CD4-positive, alpha-beta memory T cell (primary cell): Measurements from ENCODE around the gene POLR3B. TPM values are rescaled to one million over a fixed set of nuclear protein-coding genes. Genes with fewer than 3 reads are reported as not detected.
"Not testable (repeated sequence)": the region's sequence is repeated elsewhere in the genome, so short reads cannot be mapped to it uniquely, and the experiment has no call there.

ENCODE experiments used
- CTCF ChIA-PET: fragments of 350-600 bp; sonication (Branson Sonifier 250); formaldehyde crosslinking; loops from one replicate; lab custom pipeline; 2021; ENCODE audit warnings: inconsistent platforms; ENCODE audit not compliant: partially characterized antibody; lab: Charles Lee
- POLR2A ChIA-PET: fragments of 350-600 bp; sonication (Branson Sonifier 250); formaldehyde crosslinking; loops from one replicate; lab custom pipeline; 2021; ENCODE audit not compliant: partially characterized antibody; lab: Charles Lee
- DNase-seq, 5 donors: peaks; one replicate each; pipeline versions ENCODE4 v3.0.0 to v3.0.0-alpha.2; 2020 to 2022; ENCODE audit warnings: mixed read lengths in 1 of 5
- H3K27ac ChIP-seq: one replicate; pipeline ENCODE4 v1.7.0; 2013; ENCODE audit warnings: low read depth, low read length
- H3K27me3 ChIP-seq: 2 replicates; pipeline ENCODE4 v1.7.0; 2013; ENCODE audit warnings: mild to moderate bottlenecking, low read length, moderate library complexity; ENCODE audit not compliant: insufficient read depth
- H3K36me3 ChIP-seq: 2 replicates; pipeline ENCODE4 v1.7.0; 2013; ENCODE audit warnings: mild to moderate bottlenecking, low read length, moderate library complexity; ENCODE audit not compliant: insufficient read depth
- H3K4me1 ChIP-seq: 2 replicates; pipeline ENCODE4 v1.7.0; 2013; ENCODE audit warnings: mild to moderate bottlenecking, low read length, moderate library complexity; ENCODE audit not compliant: insufficient read depth
- H3K4me3 ChIP-seq, 2 donors: one replicate each; pipeline ENCODE4 v1.7.0; 2013; ENCODE audit warnings: low read length in 2 of 2, mild to moderate bottlenecking in 1 of 2
- H3K9me3 ChIP-seq, 2 donors: one replicate each; pipeline ENCODE4 v1.7.0; 2013; ENCODE audit warnings: low read length in 2 of 2, control low read depth in 1 of 2; ENCODE audit not compliant: control insufficient read depth in 1 of 2
- H3K27ac Mint-ChIP-seq, 7 donors: one replicate each; pipeline ENCODE4 v1.8.0; 2020 to 2021; ENCODE audit warnings: mixed read lengths in 7 of 7, mild to moderate bottlenecking in 6 of 7, inconsistent platforms in 3 of 7, moderate library complexity in 3 of 7
- H3K27me3 Mint-ChIP-seq, 2 donors: one replicate each; pipeline ENCODE4 v1.8.0; 2020 to 2021; ENCODE audit warnings: mixed read lengths in 2 of 2
- H3K36me3 Mint-ChIP-seq, 2 donors: one replicate each; pipeline ENCODE4 v1.8.0; 2020 to 2021; ENCODE audit warnings: mixed read lengths in 2 of 2, inconsistent platforms in 1 of 2, mild to moderate bottlenecking in 1 of 2
- H3K4me1 Mint-ChIP-seq, 4 donors: one replicate each; pipeline ENCODE4 v1.8.0; 2020 to 2021; ENCODE audit warnings: mixed read lengths in 4 of 4, mild to moderate bottlenecking in 1 of 4
- H3K4me3 Mint-ChIP-seq, 8 donors: one replicate each; pipeline ENCODE4 v1.8.0; 2020 to 2021; ENCODE audit warnings: mixed read lengths in 8 of 8, mild to moderate bottlenecking in 7 of 8, moderate library complexity in 6 of 8, inconsistent platforms in 3 of 8
- H3K9me3 Mint-ChIP-seq, 8 donors: one replicate each; pipeline ENCODE4 v1.8.0; 2020 to 2021; ENCODE audit warnings: mixed read lengths in 8 of 8, mild to moderate bottlenecking in 5 of 8, inconsistent platforms in 3 of 8, moderate library complexity in 1 of 8
- intact Hi-C: fragments of 100-400 bp; cut with micrococcal nuclease; formaldehyde crosslinking; loops from one replicate; pipeline ENCODE4 v1.15.1; 2023
- polyA plus RNA-seq, 2 donors: library from polyadenylated mRNA; unstranded; fragments of 300-500 nt; fragmentation: Illumina TruSeq; gene quantifications; one replicate each; pipeline ENCODE4 v1.2.3, GENCODE V29; 2021
- total RNA-seq, 2 experiments: library from RNA; stranded (reverse); gene quantifications; one replicate each; pipeline ENCODE4 v1.2.3, GENCODE V29; 2021

The POLR3B gene
- total and polyA plus RNA-seq, 4 experiments from 2014 or later, result 2.2 to 7.5 (median 6.9) TPM

DNA sequence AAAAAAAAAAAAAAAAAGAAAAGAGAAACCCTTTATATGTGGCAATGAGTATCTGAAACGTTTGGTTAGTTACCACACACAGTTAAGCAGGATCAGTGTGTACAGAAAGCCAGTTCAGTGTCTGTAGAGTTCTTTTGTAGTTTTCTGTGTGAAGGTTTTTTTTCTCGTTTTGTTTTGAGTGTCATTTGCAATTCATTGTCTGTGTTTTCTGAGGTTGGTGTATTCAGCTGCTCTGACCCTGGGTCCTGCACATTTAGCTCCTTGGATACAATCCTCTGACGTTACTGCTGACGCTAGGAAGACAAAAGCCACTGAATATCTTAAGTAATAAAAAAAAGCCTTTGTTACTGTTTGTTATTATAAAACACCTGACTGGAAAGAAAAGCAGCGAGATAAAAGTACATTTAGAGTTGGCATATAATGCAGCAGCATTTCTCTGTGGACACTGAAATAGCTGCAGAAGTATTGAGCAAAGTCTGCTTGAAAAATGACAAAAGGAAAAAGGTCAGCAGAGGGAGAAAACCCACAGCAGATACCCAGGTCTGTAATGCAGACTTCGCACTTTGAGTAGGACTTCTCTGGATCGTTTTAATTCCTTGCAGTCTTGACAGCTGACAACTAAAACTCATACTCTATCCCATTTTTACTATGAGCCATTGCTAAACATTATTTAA is 89.0 kb downstream of the POLR3B start:
- H3K27ac Mint-ChIP-seq, result no peak overlapping the region
- H3K27me3 Mint-ChIP-seq, result no peaks in the 10 kb centered on the region
- H3K4me1 ChIP-seq, result no peaks in the 10 kb centered on the region
- H3K9me3 ChIP-seq, result no peaks in the 10 kb centered on the region
- POLR2A ChIA-PET, result no interaction called here
- H3K27me3 ChIP-seq, result no peaks in the 10 kb centered on the region
- H3K27ac ChIP-seq, result no peak overlapping the region
- DNase-seq, result no peak
- H3K36me3 Mint-ChIP-seq, result peaks cover 25 to 33% of the 10 kb centered on the region in 2 donors
- no peak overlapping the region for H3K4me3 ChIP-seq
- H3K4me3 Mint-ChIP-seq, result no peak overlapping the region
- no peaks in the 10 kb centered on the region for H3K36me3 ChIP-seq
- no peaks in the 10 kb centered on the region for H3K9me3 Mint-ChIP-seq
- H3K4me1 Mint-ChIP-seq, result no peaks in the 10 kb centered on the region
- intact Hi-C loops, result no loop called here
- CTCF ChIA-PET, result interaction anchor here (0.7 to 1.0 kb wide), 3 partner anchors 11 to 1154 kb away, joined by 3 read pairs; partner anchors contain the start of gene POLR3B

DNA sequence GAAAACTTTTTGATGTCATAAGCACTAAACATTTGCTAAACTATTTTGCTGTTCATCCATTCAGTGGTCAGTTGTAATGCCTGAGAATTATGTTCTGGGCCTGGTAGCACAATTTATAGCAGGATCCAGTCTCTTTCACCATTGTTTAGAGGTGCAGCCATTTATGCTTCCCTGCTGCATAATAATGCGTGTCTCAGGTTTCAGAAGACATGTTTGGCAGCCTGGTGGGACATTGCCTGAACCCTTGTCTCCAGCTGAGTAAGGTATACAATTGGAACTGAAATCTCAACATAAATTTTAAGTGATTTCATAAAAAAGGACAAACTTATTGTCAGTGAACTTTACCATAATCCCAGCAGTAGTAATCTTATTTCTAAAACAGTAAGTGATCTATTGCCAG is 94.8 kb downstream of the POLR3B start:
- Mint-ChIP-seq H3K4me3 (no peak overlapping the region), H3K4me1 (no peaks in the 10 kb centered on the region), H3K27ac (no peak overlapping the region), H3K27me3 (no peaks in the 10 kb centered on the region), H3K9me3 (no peaks in the 10 kb centered on the region), H3K36me3 (peaks cover 28 to 36% of the 10 kb centered on the region in 2 donors)
- Histone ChIP-seq H3K9me3 (no peaks in the 10 kb centered on the region), H3K36me3 (no peaks in the 10 kb centered on the region), H3K27me3 (no peaks in the 10 kb centered on the region), H3K4me1 (no peaks in the 10 kb centered on the region), H3K4me3 (no peak overlapping the region), H3K27ac (no peak overlapping the region)
- no peak for DNase-seq
- POLR2A ChIA-PET, result no interaction called here
- CTCF ChIA-PET, result no interaction called here
- intact Hi-C loops, result no loop called here

DNA sequence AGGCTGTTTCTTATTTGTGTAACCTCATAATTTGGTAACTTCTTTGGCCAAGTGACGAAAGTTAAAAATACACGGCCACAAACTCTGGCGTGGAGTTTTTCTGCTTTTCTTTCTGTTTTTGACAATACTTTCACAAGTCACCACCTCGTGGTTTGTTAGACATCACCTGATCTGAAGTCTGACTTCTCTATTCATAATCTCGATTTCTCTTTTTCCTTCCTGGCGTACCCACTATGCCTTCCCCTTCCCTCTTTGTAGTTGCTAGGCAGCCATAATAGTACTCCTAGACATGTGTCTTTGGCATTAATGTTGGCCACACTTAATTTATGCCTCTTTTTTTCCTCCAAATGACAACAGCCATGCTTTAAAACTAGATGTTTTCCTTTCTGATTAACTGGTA is 97.6 kb downstream of the POLR3B start:
- no peaks in the 10 kb centered on the region for H3K27me3 Mint-ChIP-seq
- POLR2A ChIA-PET, result no interaction called here
- Histone ChIP-seq H3K4me1 (no peaks in the 10 kb centered on the region), H3K9me3 (no peaks in the 10 kb centered on the region), H3K27ac (no peak overlapping the region), H3K36me3 (no peaks in the 10 kb centered on the region), H3K27me3 (no peaks in the 10 kb centered on the region), H3K4me3 (no peak overlapping the region)
- peaks cover 4 to 10% (median 7%) of the 10 kb centered on the region in 4 donors for H3K4me1 Mint-ChIP-seq
- no peaks in the 10 kb centered on the region for H3K9me3 Mint-ChIP-seq
- no peak for DNase-seq
- peak overlapping the region in 1 of 8 donors; percentile 1 for H3K4me3 Mint-ChIP-seq
- H3K36me3 Mint-ChIP-seq, result peaks cover 40 to 44% of the 10 kb centered on the region in 2 donors
- CTCF ChIA-PET, result no interaction called here
- no peak overlapping the region for H3K27ac Mint-ChIP-seq
- intact Hi-C loops, result loop anchor here (5.0 kb wide), 1 partner anchor 387 kb away; no protein-coding TSS in a partner anchor

DNA sequence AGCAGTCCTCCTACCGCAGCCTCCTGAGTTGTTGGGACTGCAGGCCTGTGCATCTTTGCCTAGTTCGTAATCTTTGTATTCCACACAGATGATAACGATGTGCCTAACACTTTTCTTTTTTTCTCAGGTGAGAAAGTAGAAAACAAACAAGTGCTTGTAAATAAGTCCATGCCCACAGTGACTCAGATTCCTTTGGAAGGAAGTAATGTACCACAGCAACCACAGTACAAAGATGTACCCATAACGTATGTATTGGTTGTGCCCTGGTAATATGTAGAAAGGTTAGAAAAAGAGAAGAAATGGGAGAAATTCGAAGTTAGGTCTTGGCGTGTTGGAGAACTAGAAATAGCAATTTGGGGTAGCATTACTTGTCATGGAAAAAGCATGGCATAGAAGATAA is 101.6 kb downstream of the POLR3B start:
- Mint-ChIP-seq H3K4me1 (peaks cover 17 to 27% (median 22%) of the 10 kb centered on the region in 4 donors), H3K27ac (peak overlapping the region in 2 of 7 donors; percentile 0 to 48), H3K27me3 (no peaks in the 10 kb centered on the region), H3K36me3 (peaks cover 55 to 57% of the 10 kb centered on the region in 2 donors), H3K9me3 (no peaks in the 10 kb centered on the region), H3K4me3 (no peak overlapping the region)
- Histone ChIP-seq H3K4me3 (no peak overlapping the region), H3K4me1 (peaks cover 6% of the 10 kb centered on the region), H3K9me3 (no peaks in the 10 kb centered on the region), H3K27me3 (no peaks in the 10 kb centered on the region), H3K27ac (no peak overlapping the region), H3K36me3 (peaks cover 4% of the 10 kb centered on the region)
- intact Hi-C loops, result loop anchor here (5.0 kb wide), 1 partner anchor 383 kb away; no protein-coding TSS in a partner anchor
- no peak for DNase-seq
- ChIA-PET CTCF (no interaction called here), POLR2A (no interaction called here)

DNA sequence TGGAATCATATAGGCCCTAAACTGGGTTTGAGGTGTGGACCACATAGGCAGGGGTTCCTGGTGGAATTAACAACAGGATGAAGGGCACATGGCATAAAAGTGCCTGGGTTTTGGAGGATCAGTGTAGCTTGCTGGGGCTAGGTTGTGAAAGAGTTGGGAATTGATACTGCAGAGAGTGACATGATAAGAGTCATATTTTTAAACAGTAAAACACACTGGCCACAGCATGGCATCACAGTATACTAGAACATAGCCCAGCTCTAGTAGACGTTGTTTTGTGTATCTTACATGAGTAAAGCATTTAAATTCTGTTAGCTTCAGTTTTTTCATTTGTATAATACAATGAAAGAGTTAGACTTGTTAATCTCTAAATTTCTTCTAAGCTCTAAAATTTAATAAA is 102.0 kb downstream of the POLR3B start:
- H3K27me3 Mint-ChIP-seq, result no peaks in the 10 kb centered on the region
- no peak overlapping the region for H3K27ac Mint-ChIP-seq
- peaks cover 17 to 27% (median 22%) of the 10 kb centered on the region in 4 donors for H3K4me1 Mint-ChIP-seq
- ChIA-PET POLR2A (no interaction called here), CTCF (no interaction called here)
- H3K9me3 ChIP-seq, result no peaks in the 10 kb centered on the region
- H3K27me3 ChIP-seq, result no peaks in the 10 kb centered on the region
- H3K36me3 Mint-ChIP-seq, result peaks cover 56 to 61% of the 10 kb centered on the region in 2 donors
- no peak overlapping the region for H3K27ac ChIP-seq
- H3K4me3 ChIP-seq, result no peak overlapping the region
- H3K9me3 Mint-ChIP-seq, result no peaks in the 10 kb centered on the region
- H3K36me3 ChIP-seq, result peaks cover 5% of the 10 kb centered on the region
- no peak overlapping the region for H3K4me3 Mint-ChIP-seq
- peaks cover 6% of the 10 kb centered on the region for H3K4me1 ChIP-seq
- no peak for DNase-seq
- intact Hi-C loops, result loop anchor here (5.0 kb wide), 1 partner anchor 383 kb away; no protein-coding TSS in a partner anchor

DNA sequence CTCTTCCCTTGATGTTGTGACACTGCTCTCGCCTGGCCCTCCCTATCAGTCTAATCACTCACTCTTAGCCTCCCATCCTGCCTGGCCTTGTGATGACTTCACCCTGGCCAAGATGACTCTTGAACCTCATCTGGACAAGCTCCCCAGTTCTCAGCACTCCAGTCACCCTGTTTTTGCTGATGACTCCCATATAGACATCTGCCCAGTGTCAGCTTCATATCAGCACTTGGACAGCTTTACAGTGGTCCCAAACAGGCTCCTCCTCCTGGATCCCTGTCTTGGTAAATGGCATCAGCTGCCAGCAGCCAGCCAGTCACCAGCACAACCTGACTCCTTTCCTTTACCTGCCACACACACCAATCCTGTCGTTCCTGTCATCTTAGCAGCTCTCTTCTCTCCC is 104.2 kb downstream of the POLR3B start:
- Histone ChIP-seq H3K27ac (no peak overlapping the region), H3K4me1 (peaks cover 6% of the 10 kb centered on the region), H3K4me3 (no peak overlapping the region), H3K9me3 (no peaks in the 10 kb centered on the region), H3K36me3 (peaks cover 5% of the 10 kb centered on the region), H3K27me3 (no peaks in the 10 kb centered on the region)
- ChIA-PET CTCF (no interaction called here), POLR2A (no interaction called here)
- Mint-ChIP-seq H3K27ac (peak overlapping the region in 3 of 7 donors; percentile 36 to 91 (median 76)), H3K27me3 (no peaks in the 10 kb centered on the region), H3K4me3 (no peak overlapping the region), H3K36me3 (peaks cover 61 to 64% of the 10 kb centered on the region in 2 donors), H3K9me3 (peaks cover 0 to 2% (median 0%) of the 10 kb centered on the region in 8 donors), H3K4me1 (peaks cover 17 to 27% (median 22%) of the 10 kb centered on the region in 4 donors)
- no peak for DNase-seq
- intact Hi-C loops, result no loop called here

DNA sequence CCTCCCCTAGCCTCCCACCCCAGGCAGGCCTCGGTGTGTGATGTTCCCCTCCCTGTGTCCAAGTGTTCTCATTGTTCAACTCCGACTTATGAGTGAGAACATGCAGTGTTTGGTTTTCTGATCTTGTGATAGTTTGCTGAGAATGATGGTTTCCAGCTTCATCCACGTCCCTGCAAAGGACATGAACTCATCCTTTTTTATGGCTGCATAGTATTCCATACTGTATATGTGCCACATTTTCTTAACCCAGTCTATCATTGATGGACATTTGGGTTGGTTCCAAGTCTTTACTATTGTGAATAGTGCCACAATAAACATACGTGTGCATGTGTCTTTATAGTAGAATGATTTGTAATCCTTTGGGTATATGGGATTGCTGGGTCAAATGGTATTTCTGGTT is 108.1 kb downstream of the POLR3B start:
- H3K4me3 ChIP-seq, H3K27me3 ChIP-seq, H3K27ac Mint-ChIP-seq, CTCF ChIA-PET, H3K4me1 ChIP-seq, H3K9me3 Mint-ChIP-seq, H3K36me3 ChIP-seq, H3K27ac ChIP-seq, H3K27me3 Mint-ChIP-seq, POLR2A ChIA-PET, intact Hi-C loops, DNase-seq, H3K9me3 ChIP-seq, H3K4me3 Mint-ChIP-seq: not testable (repeated sequence)
- H3K36me3 Mint-ChIP-seq, result peaks cover 69 to 75% of the 10 kb centered on the region in 2 donors
- peaks cover 12 to 25% (median 15%) of the 10 kb centered on the region in 4 donors for H3K4me1 Mint-ChIP-seq
